SK-N-SH (cell line): ENCODE results near the gene KRTAP10-5. TPM values are rescaled to one million over a fixed set of nuclear protein-coding genes. Genes with fewer than 3 reads are reported as not detected.

Experiments
- CTCF ChIA-PET: fragments of 300-600, 350-600 bp; formaldehyde crosslinking; extraction: SDS; loops from one replicate; lab custom pipeline; 2021; lab: Yijun Ruan, JAX
- POLR2A ChIA-PET: fragments of 350-600 bp; sonication (Branson Sonifier 250); formaldehyde crosslinking; extraction: SDS; loops from one replicate; lab custom pipeline; 2020; ENCODE audit warnings: antibody characterized with exemption, inconsistent platforms; lab: Yijun Ruan, JAX
- DNase-seq: peaks from one replicate; pipeline ENCODE4 v3.0.0; 2012
- H2AFZ ChIP-seq: fragments of 200-600 bp; sonication (generic); 2 replicates; pipeline ENCODE4 v1.8.1; 2016; ENCODE audit warnings: antibody characterized with exemption, mild to moderate bottlenecking, low read depth
- H3F3A ChIP-seq: fragments of 200-600 bp; sonication (generic); replicated peaks from 2 replicates; pipeline ENCODE3; 2016; ENCODE audit warnings: antibody characterized with exemption, mild to moderate bottlenecking; ENCODE audit not compliant: insufficient read depth
- H3K27ac ChIP-seq, 2 experiments: fragments of 200-500 bp in 1 of 2; fragments of 200-600 bp in 1 of 2; sonication (Bioruptor generic) in 1 of 2; sonication (generic), shearing (Covaris generic) in 1 of 2; 2 replicates each; pipeline versions ENCODE4 v1.5.1 to v1.6.1; 2014 to 2016; ENCODE audit warnings: low read depth in 2 of 2, inconsistent platforms in 1 of 2, low read length in 1 of 2, mild to moderate bottlenecking in 1 of 2, mixed read lengths in 1 of 2
- H3K27me3 ChIP-seq: fragments of 200-600 bp; sonication (generic), shearing (Covaris generic); 2 replicates; pipeline ENCODE4 v1.6.1; 2016; ENCODE audit warnings: mixed run types; ENCODE audit not compliant: insufficient read depth
- H3K36me3 ChIP-seq, 2 experiments: fragments of 200-500 bp in 1 of 2; fragments of 200-600 bp in 1 of 2; sonication (Bioruptor generic) in 1 of 2; sonication (generic) in 1 of 2; replicated peaks in 1 of 2; 2 replicates each; pipeline versions ENCODE3 to v1.5.1; 2014 to 2016; ENCODE audit warnings: low read length in 1 of 2, mild to moderate bottlenecking in 1 of 2; ENCODE audit not compliant: insufficient read depth in 2 of 2, control insufficient read depth in 1 of 2
- H3K4me1 ChIP-seq, 2 experiments: fragments of 200-500 bp in 1 of 2; fragments of 200-600 bp in 1 of 2; sonication (Bioruptor generic) in 1 of 2; sonication (generic), shearing (Covaris generic) in 1 of 2; 2 replicates each; pipeline versions ENCODE4 v1.5.1 to v1.6.1; 2014 to 2016; ENCODE audit warnings: low read depth in 1 of 2, low read length in 1 of 2, mixed run types in 1 of 2; ENCODE audit not compliant: insufficient read depth in 2 of 2, control insufficient read depth in 1 of 2
- H3K4me2 ChIP-seq: fragments of 200-600 bp; sonication (generic), shearing (Covaris generic); 2 replicates; pipeline ENCODE4 v1.6.1; 2017; ENCODE audit warnings: mixed run types
- H3K4me3 ChIP-seq, 2 experiments: fragments of 200-500 bp in 1 of 2; fragments of 200-600 bp in 1 of 2; sonication (Bioruptor generic) in 1 of 2; sonication (generic), shearing (Covaris generic) in 1 of 2; 2 replicates each; pipeline versions ENCODE4 v1.5.1 to v1.8.1; 2014 to 2016; ENCODE audit warnings: low read depth in 2 of 2, inconsistent platforms in 1 of 2, low read length in 1 of 2, mild to moderate bottlenecking in 1 of 2, mixed read lengths in 1 of 2, moderate library complexity in 1 of 2
- H3K79me2 ChIP-seq: fragments of 200-600 bp; sonication (generic); 2 replicates; pipeline ENCODE4 v1.8.1; 2017; ENCODE audit warnings: mild to moderate bottlenecking; ENCODE audit not compliant: insufficient read depth
- H3K9ac ChIP-seq: fragments of 200-600 bp; sonication (generic); 2 replicates; pipeline ENCODE4 v1.6.1; 2017; ENCODE audit warnings: mixed run types
- H3K9me2 ChIP-seq: fragments of 200-600 bp; sonication (generic); 2 replicates; pipeline ENCODE4 v1.6.1; 2017; ENCODE audit warnings: mixed run types
- H3K9me3 ChIP-seq: fragments of 200-600 bp; sonication (generic); 2 replicates; pipeline ENCODE4 v1.6.1; 2017; ENCODE audit warnings: mixed run types, mild to moderate bottlenecking, moderate library complexity
- H4K20me1 ChIP-seq: fragments of 200-600 bp; sonication (generic); 2 replicates; pipeline ENCODE4 v1.6.1; 2017; ENCODE audit warnings: mild to moderate bottlenecking, mixed run types; ENCODE audit not compliant: insufficient read depth
- ELF1 ChIP-seq: IDR thresholded peaks from 2 replicates; pipeline ENCODE4 v1.4.0; 2012
- GABPA ChIP-seq: IDR thresholded peaks from 2 replicates; pipeline ENCODE4 v1.4.0; 2012; ENCODE audit warnings: low read depth, mild to moderate bottlenecking
- MXI1 ChIP-seq: IDR thresholded peaks from 2 replicates; pipeline ENCODE4 v1.6.1; 2012; ENCODE audit warnings: mild to moderate bottlenecking, low read depth, low read length, improper control_type of control experiment
- SIN3A ChIP-seq: IDR thresholded peaks from 2 replicates; pipeline ENCODE4 v1.6.1; 2012; ENCODE audit warnings: low read depth, mild to moderate bottlenecking, low read length, moderate library complexity, borderline replicate concordance
- SMC3 ChIP-seq: IDR thresholded peaks from 2 replicates; pipeline ENCODE4 v1.6.1; 2012; ENCODE audit warnings: low read depth, low read length, improper control_type of control experiment
- WGBS: methylation state at CpG from one replicate; pipeline ENCODE4 v1.1.6; 2017; ENCODE audit warnings: low lambda C conversion rate; 5-methylcytosine and 5-hydroxymethylcytosine counted together
- polyA plus RNA-seq, 3 experiments: library from polyadenylated mRNA; depleted of rRNA; stranded (reverse); fragments of >200 nt; gene quantifications; 2 replicates each; pipeline ENCODE4 v1.2.3, GENCODE V29; 2012
- TF ChIP-seq, protein P1 (sequence below): IDR thresholded peaks from 2 replicates; pipeline ENCODE4 v1.4.0; 2012; ENCODE audit warnings: low read depth, borderline replicate concordance
- TF ChIP-seq, protein P2 (sequence below): fragments of 200-600 bp; sonication (generic); IDR thresholded peaks from 2 replicates; pipeline ENCODE4 v1.6.1; 2017; ENCODE audit warnings: antibody characterized with exemption, mild to moderate bottlenecking, moderate library complexity

Gene KRTAP10-5
- polyA plus RNA-seq, 1 of the 3 experiments (the other 2 are of a cell fraction), result not detected

DNA sequence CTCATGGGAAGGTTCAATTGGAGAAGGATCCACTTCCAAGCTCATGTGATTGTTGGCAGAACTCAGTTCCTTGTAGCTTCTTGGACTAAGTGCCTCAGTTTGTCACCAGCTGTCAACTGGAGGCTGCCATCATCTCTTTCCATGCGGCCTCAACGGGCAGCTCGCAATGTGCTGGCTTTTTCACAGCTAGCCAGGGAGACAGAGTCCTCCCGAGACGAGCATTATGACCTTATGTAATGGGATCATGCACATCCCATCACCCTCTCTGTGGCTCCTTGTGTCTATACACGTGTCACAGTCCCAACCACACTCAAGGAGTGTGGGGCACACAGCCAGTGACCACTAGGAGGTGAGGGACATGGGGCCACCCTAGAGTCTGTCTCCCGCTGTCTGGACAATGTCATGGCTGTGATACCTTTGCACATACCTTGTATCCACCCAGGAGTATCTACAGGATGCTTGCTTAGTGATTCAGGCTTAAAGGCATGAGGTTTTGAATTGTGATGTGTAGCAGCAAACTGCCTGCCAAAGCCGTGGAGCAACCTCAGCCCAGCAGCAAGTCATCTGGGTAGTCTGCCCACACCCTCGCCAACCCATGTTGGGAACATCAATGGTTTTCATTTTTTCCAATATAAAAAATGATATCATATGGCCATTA lies 15.8 kb upstream of the KRTAP10-5 start (continued):
- TF ChIP-seq, protein P1, sequence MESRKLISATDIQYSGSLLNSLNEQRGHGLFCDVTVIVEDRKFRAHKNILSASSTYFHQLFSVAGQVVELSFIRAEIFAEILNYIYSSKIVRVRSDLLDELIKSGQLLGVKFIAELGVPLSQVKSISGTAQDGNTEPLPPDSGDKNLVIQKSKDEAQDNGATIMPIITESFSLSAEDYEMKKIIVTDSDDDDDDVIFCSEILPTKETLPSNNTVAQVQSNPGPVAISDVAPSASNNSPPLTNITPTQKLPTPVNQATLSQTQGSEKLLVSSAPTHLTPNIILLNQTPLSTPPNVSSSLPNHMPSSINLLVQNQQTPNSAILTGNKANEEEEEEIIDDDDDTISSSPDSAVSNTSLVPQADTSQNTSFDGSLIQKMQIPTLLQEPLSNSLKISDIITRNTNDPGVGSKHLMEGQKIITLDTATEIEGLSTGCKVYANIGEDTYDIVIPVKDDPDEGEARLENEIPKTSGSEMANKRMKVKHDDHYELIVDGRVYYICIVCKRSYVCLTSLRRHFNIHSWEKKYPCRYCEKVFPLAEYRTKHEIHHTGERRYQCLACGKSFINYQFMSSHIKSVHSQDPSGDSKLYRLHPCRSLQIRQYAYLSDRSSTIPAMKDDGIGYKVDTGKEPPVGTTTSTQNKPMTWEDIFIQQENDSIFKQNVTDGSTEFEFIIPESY, result no peak

DNA sequence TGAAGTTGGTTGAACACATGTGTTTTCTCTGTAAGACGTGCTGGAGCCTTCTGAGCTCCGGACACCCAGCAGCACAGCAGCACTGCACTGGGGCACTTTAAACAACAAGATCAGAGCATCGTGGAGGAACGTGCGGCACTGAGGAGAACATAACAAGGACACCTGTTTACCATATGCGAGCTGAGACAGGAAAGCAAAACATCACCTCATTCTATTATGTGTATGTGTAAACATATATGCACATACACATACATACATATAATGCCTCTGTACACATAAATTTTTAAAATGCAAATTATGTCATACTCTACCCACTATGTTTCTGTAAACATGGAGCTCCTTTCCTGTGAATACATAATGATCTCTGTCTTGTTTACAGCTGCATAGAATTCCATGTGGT lies 15.1 kb upstream of the KRTAP10-5 start:
- CTCF ChIA-PET, result interaction anchor here (1.7 kb wide), 1 partner anchor 15 kb away, joined by 5 read pairs; the partner anchor contains the start of gene KRTAP10-5
- H3K4me2 ChIP-seq, result no peak overlapping the region
- H3K9ac ChIP-seq, result no peak overlapping the region
- H3K4me3 ChIP-seq, result no peak overlapping the region
- H3K4me1 ChIP-seq, result peaks cover 0 to 2% of the 10 kb centered on the region in 2 experiments; a peak in 1 of 4 replicates
- 21% methylated on average over 5 of the region's 6 CpGs for WGBS
- no peaks in the 10 kb centered on the region for H3F3A ChIP-seq
- no peaks in the 10 kb centered on the region for H3K79me2 ChIP-seq
- TF ChIP-seq ELF1, result no peak
- no peak for TF ChIP-seq SIN3A
- TF ChIP-seq MXI1, result no peak
- TF ChIP-seq, protein P1, result no peak
- no peak overlapping the region for H2AFZ ChIP-seq
- H3K27me3 ChIP-seq, result peaks cover 8% of the 10 kb centered on the region; the same call in 1 of the 2 replicates
- POLR2A ChIA-PET, result no interaction called here
- H3K9me3 ChIP-seq, result no peaks in the 10 kb centered on the region
- no peak for DNase-seq
- H3K36me3 ChIP-seq, result no peaks in the 10 kb centered on the region
- H3K9me2 ChIP-seq, result no peaks in the 10 kb centered on the region
- no peaks in the 10 kb centered on the region for H4K20me1 ChIP-seq
- no peak overlapping the region for H3K27ac ChIP-seq

DNA sequence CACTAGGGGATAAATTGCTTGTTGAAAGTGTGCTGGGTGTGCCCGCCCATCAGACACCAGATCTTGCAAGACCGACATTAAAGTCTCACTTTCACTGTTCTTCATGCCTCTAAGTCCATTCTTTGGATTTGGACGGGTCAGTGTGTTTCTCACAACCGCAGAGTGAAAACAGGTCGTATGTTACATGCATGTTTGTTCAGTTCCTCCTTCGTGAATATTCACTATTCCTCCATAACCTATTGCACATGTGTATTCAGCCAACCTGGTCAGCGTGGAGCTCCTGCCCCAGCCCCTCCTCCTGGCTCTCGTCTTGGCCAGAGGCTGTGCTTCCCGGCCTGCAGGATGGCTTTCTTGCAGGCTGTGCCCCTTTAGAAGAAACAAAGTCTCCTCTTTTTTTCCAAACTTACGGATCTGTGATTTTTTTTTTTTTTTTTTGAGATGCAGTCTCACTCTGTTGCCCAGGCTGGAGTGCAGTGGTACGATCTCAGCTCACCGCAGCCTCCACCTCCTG lies 14.1 kb upstream of the KRTAP10-5 start:
- H3K79me2 ChIP-seq, result no peaks in the 10 kb centered on the region
- no peak overlapping the region for H2AFZ ChIP-seq
- H3K9ac ChIP-seq, result no peak overlapping the region
- 51% methylated on average over 11 of the region's 12 CpGs for WGBS
- no peak for DNase-seq
- no peaks in the 10 kb centered on the region for H3F3A ChIP-seq
- ChIA-PET CTCF (no interaction called here), POLR2A (no interaction called here)
- no peaks in the 10 kb centered on the region for H3K9me2 ChIP-seq
- H4K20me1 ChIP-seq, result no peaks in the 10 kb centered on the region
- peaks cover 8% of the 10 kb centered on the region; the same call in 1 of the 2 replicates for H3K27me3 ChIP-seq
- no peaks in the 10 kb centered on the region for H3K36me3 ChIP-seq
- H3K9me3 ChIP-seq, result no peaks in the 10 kb centered on the region
- TF ChIP-seq SMC3, result no peak
- TF ChIP-seq, protein P2, sequence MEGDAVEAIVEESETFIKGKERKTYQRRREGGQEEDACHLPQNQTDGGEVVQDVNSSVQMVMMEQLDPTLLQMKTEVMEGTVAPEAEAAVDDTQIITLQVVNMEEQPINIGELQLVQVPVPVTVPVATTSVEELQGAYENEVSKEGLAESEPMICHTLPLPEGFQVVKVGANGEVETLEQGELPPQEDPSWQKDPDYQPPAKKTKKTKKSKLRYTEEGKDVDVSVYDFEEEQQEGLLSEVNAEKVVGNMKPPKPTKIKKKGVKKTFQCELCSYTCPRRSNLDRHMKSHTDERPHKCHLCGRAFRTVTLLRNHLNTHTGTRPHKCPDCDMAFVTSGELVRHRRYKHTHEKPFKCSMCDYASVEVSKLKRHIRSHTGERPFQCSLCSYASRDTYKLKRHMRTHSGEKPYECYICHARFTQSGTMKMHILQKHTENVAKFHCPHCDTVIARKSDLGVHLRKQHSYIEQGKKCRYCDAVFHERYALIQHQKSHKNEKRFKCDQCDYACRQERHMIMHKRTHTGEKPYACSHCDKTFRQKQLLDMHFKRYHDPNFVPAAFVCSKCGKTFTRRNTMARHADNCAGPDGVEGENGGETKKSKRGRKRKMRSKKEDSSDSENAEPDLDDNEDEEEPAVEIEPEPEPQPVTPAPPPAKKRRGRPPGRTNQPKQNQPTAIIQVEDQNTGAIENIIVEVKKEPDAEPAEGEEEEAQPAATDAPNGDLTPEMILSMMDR, result no peak
- no peak for TF ChIP-seq GABPA
- H3K4me1 ChIP-seq, result peaks cover 0 to 2% of the 10 kb centered on the region in 2 experiments; a peak in 1 of 4 replicates
- H3K4me2 ChIP-seq, result no peak overlapping the region
- no peak overlapping the region for H3K4me3 ChIP-seq
- no peak overlapping the region for H3K27ac ChIP-seq
